Left renal pelvis (tissue), 4 donors: ENCODE results near the gene HS3ST6. TPM values are rescaled to one million over a fixed set of nuclear protein-coding genes. Genes with fewer than 3 reads are reported as not detected.
"Not testable (repeated sequence)": the region's sequence is repeated elsewhere in the genome, so short reads cannot be mapped to it uniquely, and the experiment has no call there.

Experiments used
- DNase-seq, 4 donors: peaks; one replicate each; pipeline ENCODE4 v3.0.0-alpha.2; 2013; ENCODE audit warnings: low read depth in 4 of 4, low spot score in 3 of 4
- polyA plus RNA-seq, 4 donors: library from polyadenylated mRNA; unstranded; fragments of 120-200 nt; gene quantifications; one replicate each; pipeline ENCODE4 v1.2.1, GENCODE V29; 2013; ENCODE audit not compliant: insufficient read length in 4 of 4

Gene HS3ST6
- polyA plus RNA-seq, 4 donors = 0.27 to 0.63 (median 0.42) TPM; not detected in 1

GRCh38 chr16:1947369-1947670, 29.1 kb upstream of the HS3ST6 start:
- DNase-seq = no peak

- DNase-seq = no peak
Observed at GRCh38 chr16:1946495-1947368, 28.5 kb upstream of the HS3ST6 start.

- no peak for DNase-seq
Observed at GRCh38 chr16:1945559-1946391, 27.6 kb upstream of the HS3ST6 start.

- no peak for DNase-seq
Observed at GRCh38 chr16:1944612-1945199, 26.5 kb upstream of the HS3ST6 start.

- DNase-seq = peak; percentile 94 to 98 (median 98)
Observed at GRCh38 chr16:1942810-1943726, 24.9 kb upstream of the HS3ST6 start, which contains the start of gene MSRB1. Gene MSRB1 (minus strand): TSS chr16:1943199. CDS start chr16:1943156, 43 bp downstream.

GRCh38 chr16:1942047-1942809, 24.0 kb upstream of the HS3ST6 start:
- no peak for DNase-seq

- no peak for DNase-seq
Observed at GRCh38 chr16:1941162-1942046, 23.2 kb upstream of the HS3ST6 start.

GRCh38 chr16:1940273-1941161, 22.3 kb upstream of the HS3ST6 start:
- DNase-seq = no peak

- DNase-seq = not testable (repeated sequence)
Observed at GRCh38 chr16:1939833-1940232, 21.6 kb upstream of the HS3ST6 start.

- no peak for DNase-seq
Observed at GRCh38 chr16:1938910-1939309, 20.7 kb upstream of the HS3ST6 start.

GRCh38 chr16:1938316-1938715, 20.1 kb upstream of the HS3ST6 start:
- no peak for DNase-seq

- no peak for DNase-seq
Observed at GRCh38 chr16:1936945-1937479, 18.8 kb upstream of the HS3ST6 start.

GRCh38 chr16:1933097-1933661, 15.0 kb upstream of the HS3ST6 start:
- no peak for DNase-seq

GRCh38 chr16:1932050-1933028, 14.1 kb upstream of the HS3ST6 start:
- DNase-seq = no peak

GRCh38 chr16:1930338-1930720, 12.1 kb upstream of the HS3ST6 start:
- no peak for DNase-seq
